ENCODE data around the gene SBNO1.
"Not testable (repeated sequence)": the region's sequence is repeated elsewhere in the genome, so short reads cannot be mapped to it uniquely, and the experiment has no call there.

SBNO1 gene

DNA sequence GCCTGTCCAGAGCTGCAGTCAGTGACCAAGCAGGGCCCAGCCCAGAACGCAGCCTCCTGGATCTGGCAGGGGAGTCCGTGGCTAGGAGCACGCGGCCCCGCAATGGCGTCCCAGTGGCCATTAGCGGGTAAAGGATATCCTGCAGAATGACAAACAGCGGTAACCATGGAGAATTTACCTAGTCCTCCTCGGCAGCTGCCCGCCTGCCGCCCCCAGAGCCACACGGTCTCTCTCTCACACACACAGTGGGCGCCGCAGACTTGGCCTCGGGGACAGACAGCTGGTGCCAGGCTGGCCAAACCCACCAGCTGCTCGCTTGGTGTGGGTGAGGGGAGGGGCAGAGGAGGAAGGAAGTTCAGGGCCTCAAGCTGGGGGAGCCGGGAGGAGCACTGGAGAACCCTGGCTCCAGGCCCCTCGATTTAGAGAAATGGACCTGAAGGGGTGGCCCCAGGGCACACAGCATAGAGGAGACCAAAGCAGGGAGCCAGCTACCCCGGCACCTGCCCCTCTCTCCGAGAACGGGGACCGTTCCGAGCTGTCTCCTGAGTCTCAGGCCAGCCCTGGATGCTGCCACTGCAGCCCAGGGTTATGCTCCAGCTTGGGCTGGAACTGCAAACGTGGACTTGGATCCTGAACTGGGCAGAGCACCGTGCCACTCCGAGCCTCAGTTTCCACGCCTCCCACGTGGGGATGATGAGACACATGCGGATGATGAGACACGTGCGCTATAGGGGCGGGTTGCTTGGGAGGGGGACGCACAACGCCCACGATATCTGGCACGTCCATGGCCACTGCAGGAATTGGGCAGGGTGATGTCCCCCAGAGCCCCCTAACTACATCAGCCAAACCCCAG, 96.4 kb downstream of the SBNO1 start:
- DNase-seq, result no peak

DNA sequence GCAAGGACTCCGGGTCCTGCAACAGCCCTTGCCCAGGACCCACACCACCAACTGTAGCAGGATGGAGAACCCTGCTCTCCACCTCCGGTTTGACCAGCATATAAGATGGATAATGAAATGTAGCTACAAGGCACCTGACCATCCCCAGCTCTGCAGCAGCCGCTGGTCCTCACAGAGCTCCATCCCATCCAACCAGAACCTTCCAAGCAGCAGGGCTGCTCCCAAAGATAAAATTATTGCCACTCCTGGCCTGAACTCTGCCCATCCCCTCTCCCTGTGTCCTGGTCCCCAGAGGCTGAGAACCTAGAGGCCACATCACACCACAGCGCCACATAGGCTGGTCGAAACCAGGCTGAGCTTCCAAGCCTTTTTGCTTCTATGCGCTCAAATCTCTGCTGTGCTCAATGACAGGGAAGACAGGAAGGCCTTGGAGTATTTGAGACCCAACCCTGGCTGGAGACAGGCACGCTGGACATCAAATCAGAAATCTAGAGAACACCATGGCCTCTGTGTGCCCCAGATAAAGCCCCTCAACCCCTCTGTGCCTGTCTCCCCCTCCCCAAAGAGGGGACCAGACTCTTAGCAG, 97.2 kb downstream of the SBNO1 start:
- DNase-seq, result no peak

DNA sequence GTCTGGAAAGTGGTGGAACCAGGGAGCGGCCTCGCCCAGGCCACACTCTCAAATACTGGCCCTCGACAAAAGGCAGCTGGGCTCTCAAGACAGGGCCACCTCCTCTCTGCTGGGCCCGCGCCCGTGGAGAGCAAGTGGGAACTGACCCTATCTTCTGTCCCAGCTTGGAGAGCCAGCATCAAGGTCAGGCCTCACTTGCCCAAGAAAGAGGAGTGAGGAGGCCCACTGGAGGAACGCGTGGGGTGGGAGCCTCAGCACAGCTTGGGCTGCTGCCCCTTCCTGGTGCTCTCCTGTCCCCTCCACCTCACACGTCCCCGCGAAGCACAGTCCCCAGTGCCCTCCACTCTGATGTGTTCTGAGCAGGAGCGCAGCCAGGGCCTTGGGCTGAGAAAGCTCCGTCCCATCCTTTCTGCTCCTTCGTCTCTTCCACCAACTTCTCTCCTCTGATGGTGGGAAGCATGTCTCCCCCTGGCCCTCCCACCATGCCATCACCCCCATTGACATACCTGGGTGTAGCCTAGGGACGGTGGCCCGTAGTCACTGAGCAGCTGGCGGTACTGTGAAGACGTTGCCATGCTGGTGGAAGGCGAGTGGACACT, 97.9 kb downstream of the SBNO1 start:
- no peak for DNase-seq

DNA sequence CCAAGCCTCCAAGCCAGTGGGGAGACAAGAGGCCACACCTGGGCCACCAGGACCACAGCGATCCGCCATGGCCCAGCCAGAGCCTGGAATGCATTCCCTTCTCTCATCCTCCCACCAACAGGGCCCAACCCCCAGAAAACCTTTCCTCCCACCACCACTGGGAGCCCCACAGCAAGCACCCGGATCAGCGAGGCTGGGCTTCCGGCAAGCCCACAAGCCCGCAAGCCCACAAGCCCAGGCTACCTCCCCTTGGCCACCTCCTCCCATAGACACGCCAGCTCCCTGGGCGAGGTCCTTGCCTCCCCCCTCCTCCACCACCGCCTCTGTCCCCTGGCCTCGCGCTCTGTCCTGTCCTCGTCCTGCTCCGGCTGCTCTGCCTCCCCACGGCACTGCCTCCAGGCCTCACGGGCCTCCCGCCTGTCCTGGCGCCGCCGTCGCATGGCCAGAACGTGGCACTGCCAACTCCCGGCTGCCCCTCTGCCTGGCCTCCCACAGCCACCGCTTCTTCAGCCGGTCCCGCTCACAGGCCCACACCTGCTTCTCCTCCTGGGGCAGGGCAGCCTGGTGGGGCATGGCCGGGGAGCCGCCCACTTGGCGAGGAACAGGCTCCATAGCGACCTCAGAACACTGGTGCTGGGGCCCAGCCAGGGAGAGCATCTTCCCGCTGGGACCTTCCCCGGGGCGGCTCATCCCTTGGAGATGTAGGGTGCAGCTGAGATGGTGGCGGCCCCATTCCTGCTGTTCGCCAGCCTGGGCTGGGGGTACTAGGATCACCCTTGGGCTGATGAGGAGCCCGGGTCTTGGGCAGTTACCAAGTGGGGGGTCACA, 98.6 kb downstream of the SBNO1 start:
- DNase-seq, result no peak

DNA sequence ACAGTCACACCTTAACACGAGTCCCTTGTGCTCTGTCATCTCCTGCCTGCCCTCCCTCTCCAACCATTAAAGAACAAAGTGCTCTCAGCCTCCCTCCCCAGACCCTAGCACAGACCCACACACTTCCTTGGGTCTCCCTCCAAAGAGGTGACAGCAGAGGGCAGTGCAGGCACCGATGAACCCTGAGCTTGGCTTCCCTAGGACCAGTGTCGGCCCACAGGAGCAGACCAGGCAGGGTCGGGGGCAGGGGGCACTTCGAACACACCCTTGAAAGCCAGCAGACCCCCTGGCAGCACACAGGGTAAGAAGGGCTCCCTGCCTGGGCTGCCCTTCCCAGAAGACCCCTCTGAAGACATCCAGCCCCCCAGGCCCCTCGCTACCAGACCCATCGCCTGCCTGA, 100.0 kb downstream of the SBNO1 start:
- DNase-seq, result no peak

DNA sequence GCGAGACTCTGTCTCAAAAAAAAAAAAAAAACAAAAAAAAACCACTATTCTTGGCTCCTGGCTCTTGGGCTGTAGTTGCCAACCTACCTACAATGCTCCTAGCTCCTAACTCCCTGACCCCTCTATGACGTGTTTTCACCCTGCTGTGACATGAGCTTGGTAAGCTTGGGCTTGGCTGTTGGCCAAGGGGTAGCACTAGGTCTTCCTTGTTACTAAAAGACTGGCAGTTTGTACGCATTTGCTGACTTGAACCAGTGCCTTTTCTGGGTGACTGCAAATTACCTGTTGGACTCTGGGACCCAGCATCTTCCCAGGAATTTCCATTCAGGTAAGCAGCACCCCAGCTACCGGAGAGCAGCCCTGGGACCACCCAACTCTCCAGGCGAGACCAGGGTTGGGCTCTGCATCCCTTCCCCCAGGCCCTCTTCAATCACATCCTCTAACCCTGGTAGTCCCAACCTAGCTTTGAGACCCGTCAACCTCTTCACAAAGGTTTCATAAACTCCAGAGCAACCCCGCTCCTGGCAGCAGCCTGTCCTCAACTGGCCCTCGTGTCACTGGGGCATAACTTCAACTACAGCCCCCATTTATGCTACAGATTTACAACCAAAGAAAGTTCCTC, 101.3 kb downstream of the SBNO1 start:
- DNase-seq, result no peak

DNA sequence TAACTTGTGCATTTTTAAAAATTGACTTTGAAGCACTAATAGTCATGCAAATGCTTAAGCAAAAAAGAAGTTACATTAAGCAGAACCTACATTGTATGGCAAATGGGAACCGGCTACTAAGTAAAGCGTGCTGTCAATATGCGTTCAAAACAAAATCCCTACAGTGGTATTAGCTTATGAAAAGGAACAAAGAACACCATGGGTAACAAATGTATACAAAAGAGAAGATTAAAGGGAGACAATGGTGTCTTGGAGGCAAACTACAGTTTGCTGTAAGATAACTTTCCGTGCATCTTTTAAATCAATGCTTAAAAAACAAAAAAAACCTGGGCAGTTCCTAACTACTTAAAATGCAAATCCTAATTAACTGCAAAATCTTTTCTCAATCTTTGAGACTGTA, 103.5 kb downstream of the SBNO1 start:
- no peak for DNase-seq

DNA sequence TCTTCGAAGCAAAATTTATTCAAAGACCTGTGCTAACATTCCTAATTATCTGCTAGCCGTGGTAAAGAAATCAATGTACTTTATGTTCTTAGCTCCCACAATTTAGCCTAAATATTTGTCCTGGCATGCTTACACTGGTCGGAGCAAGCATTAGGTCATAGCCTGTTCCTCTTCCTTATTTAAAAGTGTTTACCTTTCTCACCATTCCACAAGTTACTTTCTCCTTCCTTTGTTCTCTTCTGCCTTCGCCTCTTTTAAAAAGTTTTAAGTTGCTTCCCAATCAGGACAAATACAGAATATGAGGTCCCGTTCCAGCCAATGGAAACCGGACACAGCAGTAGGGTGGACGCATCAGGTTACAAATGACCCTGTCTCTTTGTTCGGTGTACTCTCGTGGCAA, 104.6 kb downstream of the SBNO1 start:
- DNase-seq, result no peak

DNA sequence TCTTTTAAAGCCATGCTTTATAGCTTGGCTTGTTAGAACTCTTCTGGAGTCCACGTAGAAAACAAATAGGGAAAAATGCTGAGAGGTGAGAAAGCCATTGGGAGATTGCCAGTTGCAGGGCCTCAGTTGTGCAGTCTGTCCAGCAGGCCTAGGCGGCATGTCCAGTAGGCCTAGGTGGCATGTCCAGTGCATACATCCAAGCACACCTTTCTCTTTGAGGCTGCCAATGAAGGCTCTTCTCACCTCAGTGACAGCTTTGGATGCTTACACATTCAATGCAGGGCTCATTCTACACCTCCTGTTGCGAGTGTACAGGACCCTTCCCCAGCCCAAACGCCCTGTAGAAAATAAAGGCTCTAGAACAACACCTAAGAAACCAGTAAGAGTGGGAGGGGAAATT, 106.1 kb downstream of the SBNO1 start:
- DNase-seq, result no peak

DNA sequence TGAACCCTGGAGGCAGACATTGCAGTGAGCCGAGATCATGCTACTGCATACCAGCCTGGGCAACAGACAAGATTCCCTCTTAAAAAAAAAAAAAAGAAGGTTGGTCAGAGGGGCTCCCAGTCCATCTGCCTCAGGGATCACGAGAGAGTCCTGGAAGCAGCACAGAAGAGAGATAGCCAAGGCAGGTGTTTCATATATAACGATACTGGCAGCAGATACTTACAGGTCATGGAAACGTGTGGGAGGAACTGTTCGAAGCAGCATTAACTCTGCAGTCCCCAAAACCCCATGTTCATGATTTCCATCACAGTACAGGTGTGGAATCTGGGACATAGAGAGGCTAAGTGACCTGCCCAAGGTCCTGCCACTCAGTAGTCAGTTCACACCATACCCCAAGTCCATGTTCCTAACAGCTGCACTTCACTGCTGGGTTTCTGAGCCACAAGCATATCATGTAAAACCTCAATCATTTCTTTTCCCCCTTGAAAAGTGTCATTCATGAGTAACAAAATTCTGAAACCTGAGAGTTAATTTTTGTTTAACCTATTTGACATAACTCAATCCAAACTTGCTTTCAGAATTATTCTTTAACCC, 109.7 kb downstream of the SBNO1 start:
- no peak for DNase-seq

DNA sequence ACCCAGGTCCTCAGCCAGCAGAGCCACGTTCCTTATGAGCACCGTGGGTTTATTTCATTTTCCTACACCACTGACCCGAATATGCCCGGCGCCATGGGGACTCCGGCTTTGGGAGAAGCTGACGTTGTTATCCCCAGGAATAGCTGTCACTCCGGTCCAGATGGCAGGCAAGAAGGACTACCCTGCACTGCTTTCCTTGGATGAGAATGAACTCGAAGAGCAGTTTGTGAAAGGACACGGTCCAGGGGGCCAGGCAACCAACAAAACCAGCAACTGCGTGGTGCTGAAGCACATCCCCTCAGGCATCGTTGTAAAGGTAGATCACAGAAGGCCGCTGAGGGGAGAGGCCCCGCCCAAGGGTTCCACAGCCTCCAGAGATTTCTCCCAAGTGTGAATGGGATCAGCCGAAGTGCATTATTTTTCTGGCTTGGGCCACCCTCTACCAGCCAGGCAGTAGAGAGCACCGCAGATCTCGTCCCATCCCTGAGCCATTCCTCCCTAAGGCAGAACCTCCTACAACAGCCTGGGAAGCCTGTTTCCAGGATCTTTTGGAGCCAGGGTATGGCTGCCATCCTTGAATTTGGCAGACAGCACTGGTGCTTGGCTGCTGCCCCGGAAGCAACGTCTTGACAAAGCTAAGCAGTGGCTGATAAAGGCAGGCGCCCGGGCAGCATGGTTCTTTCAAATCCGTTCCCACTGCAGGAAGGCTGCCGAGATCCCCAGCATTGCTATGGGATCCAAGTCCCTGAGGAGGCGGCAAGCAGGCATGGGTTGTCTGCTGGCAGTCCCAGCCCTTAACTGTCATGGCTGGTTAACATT, 110.8 kb downstream of the SBNO1 start:
- DNase-seq, result no peak

DNA sequence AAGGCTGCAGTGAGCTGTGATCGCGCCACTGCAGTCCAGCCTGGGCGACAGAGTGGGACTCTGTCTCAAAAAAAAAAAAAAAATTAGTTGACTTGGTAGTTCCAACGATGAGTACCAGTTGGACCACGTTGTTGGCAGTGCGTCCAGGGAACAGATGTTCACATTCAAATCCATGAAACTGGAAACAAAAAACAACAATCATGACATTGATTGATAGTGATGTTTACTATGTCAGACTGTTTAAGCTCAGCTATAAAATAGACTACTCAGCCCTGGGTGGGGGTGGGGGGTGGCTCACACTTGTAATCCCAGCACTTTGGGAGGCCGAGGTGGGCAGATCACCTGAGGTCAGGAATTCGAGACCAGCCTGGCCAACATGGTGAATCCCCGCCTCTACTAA, 112.3 kb downstream of the SBNO1 start:
- DNase-seq, result not testable (repeated sequence)

DNA sequence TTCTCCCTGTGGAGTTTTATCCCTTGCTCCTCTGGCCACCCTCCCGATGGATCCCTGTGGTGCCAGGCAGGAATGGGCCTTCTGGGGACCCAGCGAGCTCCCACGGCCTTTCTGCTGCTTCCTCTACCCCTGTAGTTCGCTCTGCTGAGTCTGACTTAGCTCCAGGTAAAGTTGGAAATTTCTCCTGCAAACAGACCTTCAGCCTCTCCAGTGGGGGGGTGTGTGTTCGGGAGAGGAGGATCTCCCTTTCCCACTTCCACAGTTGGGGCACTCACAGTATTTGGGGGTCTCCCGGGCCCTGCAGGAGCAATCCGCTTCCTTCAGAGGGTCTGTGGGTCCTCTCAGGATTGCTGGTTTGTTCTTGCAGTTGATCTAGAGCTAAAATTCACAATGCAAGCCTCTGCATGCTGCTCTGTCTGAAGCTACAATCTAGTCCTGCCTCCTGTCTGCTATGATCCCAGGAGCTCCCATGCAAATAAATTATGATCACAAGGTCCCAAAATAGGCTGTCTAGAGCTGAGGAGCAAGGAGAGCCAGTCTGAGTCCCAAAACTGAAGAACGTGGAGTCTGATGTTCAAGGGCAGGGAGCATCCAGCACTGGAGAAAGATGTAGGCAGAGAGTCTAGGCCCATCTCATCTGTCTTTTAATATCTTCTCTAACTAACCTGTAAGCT, 113.1 kb downstream of the SBNO1 start:
- DNase-seq, result no peak

DNA sequence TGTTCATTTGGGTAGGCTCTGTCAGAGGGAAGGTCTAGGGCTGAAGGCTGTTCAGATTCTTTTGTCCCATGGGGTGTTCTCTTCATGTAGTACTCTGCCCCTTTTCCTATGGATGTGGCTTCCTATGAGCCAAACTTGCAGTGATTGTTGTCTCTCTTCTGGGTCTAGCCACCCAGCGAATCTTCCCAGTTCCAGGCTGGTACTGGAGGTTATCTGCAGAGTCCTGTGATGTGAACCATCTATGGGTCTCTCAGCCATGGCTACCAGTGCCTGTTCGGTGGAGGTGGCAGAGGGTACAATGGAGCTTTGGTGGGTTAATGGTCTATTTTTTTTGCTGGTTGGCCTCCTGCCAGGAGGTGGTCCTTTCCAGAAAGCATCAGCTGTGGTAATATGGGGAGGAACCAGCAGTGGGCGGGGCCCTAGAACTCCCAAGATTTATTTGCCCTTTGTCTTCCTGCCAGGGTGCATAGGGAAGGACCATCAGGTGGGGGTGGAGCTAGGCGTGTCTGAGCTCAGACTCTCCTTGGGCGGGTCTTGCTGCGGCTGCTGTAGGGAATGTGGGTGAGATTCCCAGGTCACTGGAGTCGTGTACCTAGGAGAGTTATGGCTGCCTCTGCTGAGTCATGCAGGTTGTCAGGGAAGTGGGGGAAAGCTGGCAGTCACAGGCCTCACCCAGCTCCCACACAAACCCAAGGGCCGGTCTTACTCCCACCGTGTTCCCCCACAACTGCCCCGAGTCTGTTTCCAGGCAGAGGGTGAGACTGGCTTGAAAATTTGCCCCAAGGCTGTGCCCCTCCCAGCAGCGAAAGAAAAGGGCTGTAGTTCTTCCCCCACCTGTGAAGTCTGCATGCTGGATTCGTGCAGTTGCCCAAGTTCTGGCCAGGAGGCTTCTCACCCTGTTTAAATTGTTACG, 113.9 kb downstream of the SBNO1 start:
- DNase-seq, result no peak

DNA sequence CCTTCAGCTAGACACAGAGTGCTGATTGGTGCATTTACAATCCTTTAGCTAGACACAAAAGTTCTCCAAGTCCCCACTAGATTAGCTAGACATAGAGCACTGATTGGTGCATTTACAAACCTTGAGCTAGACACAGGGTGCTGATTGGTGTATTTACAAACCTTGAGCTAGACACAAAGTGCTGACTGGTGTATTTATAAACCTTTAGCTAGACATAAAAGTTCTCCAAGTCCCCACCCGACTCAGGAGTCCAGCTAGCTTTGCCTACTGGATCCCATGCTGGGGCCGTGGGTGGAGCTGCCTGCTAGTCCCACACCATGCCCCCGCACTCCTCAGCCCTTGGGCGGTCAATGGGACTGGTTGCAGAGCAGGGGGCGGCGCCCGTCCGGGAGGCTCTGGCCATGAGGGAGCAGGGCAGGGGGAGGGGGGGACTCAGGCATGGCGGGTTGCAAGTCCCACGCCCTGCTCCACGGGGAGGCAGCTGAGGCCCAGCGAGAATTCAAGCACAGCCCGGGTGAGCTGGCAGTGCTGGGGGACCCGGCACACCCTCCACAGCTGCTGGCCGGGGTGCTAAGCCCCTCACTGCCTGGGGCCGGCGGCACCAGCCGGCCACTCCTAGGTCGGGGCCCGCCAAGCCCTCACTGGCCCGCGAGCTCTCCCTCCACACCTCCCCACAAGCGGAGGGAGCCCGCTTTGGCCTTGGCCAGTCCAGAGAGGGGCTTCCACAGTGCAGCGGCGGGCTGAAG, 115.5 kb downstream of the SBNO1 start:
- DNase-seq, result not testable (repeated sequence)

DNA sequence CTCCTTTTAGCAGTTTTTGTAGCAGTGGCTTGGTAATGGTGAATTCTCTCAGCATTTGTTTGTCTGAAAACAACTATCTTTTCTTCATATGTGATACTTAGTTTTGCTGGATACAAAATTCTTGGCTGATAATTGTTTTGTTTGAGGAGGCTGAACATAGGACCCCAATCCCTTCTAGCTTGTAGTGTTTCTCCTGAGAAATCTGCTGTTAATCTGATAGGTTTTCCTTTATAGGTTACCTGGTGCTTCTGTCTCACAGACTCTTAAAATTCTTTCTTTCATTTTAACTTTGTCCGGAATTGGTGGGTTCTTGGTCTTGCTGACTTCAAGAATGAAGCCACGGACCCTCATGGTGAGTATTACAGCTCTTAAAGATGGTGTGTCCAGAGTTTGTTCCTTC, 116.5 kb downstream of the SBNO1 start:
- DNase-seq, result not testable (repeated sequence)

DNA sequence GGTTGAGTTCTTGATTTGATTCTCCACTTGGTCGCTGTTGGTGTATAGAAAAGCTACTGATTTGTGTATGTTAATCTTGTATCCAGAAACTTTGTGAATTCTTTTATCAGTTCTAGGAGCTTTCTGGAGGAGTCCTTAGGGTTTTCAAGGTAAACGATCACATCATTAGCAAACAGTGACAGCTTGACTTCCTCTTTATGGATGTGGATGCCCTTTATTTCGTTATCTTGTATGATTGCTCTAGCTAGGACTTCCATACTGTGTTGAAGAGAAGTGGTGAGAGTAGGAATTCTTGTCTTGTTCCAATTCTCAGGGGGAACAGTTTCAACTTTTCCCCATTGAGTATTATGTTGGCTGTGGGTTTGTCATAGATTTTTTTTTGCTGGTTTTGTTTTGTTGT, 119.0 kb downstream of the SBNO1 start:
- no peak for DNase-seq

DNA sequence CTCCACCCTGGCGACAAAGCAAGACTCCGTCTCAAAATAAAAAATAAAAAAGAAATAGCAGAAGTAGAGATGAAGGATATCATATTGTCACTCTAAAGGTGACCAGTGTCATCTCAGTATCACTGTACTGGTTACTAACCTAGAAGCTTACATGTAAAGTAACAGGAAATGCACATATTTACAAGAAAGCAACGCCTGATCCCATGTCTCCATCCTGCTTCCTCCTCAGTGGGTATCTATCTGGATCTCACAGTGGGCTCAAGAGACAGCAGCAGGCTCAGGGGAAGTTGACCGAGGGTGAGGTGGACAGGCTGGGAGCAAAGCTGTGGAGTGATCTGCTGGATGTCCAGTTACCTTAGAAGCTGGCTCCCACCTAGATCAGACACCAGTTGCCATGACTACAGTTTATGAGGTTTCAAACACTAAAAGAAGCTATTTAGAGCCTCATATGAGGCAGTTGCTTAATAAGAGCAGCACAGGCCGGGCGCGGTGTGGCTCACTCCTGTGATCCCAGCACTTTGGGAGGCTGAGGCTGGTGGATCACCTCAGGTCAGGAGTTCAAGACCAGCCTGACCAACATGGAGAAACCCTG, 120.9 kb downstream of the SBNO1 start:
- no peak for DNase-seq

Measured in HCEC 1CT (cell line).